Measurements from ENCODE around the gene CWH43.
"Not testable (repeated sequence)": the region's sequence is repeated elsewhere in the genome, so short reads cannot be mapped to it uniquely, and the experiment has no call there.

GRCh38 chr4:49107262-49107661 lies 121.2 kb downstream of the CWH43 start:
- not testable (repeated sequence) for TF ChIP-seq POLR2AphosphoS5 (IDR thresholded peaks at IDR 0.05); CTCF (IDR thresholded peaks at IDR 0.05 in 8 of 11, conservative IDR thresholded peaks at IDR 0.05 in 3 of 11); POLR2A (IDR thresholded peaks at IDR 0.05)

Measured in spleen (tissue), 7 donors.